Natural killer cell (primary cell): ENCODE data around the gene PILRA. TPM values are rescaled to one million over a fixed set of nuclear protein-coding genes. Genes with fewer than 3 reads are reported as not detected.
"Not testable (repeated sequence)": the region's sequence is repeated elsewhere in the genome, so short reads cannot be mapped to it uniquely, and the experiment has no call there.

ENCODE experiments used
- ATAC-seq, 3 donors: fragments of 150-1000 bp in 2 of 3; fragments of 200-7000 bp in 1 of 3; cut with Tn5 transposase; 1 replicate in 1 of 3; 2 replicates in 2 of 3; pipeline ENCODE4 v1.10.0; 2021; ENCODE audit warnings: mild to moderate bottlenecking in 2 of 3, moderate library complexity in 2 of 3
- DNase-seq, 2 donors: peaks; one replicate each; pipeline versions ENCODE4 v3.0.0 to v3.0.0-alpha.2; 2013 to 2021; ENCODE audit warnings: mixed read lengths in 1 of 2
- H3K27ac ChIP-seq: one replicate; pipeline ENCODE4 v1.5.1; 2013; ENCODE audit warnings: mild to moderate bottlenecking, low read length
- H3K27me3 ChIP-seq: one replicate; pipeline ENCODE4 v1.6.1; 2013; ENCODE audit warnings: low read length; ENCODE audit not compliant: control insufficient read depth, insufficient read depth
- H3K36me3 ChIP-seq: one replicate; pipeline ENCODE4 v1.6.1; 2013; ENCODE audit warnings: low read length; ENCODE audit not compliant: control insufficient read depth, insufficient read depth
- H3K4me1 ChIP-seq: one replicate; pipeline ENCODE4 v1.6.1; 2013; ENCODE audit warnings: low read length; ENCODE audit not compliant: control insufficient read depth, insufficient read depth
- H3K4me3 ChIP-seq: one replicate; pipeline ENCODE4 v1.5.1; 2013; ENCODE audit warnings: low read length
- H3K9me3 ChIP-seq: one replicate; pipeline ENCODE4 v1.6.1; 2013; ENCODE audit warnings: low read length; ENCODE audit not compliant: control insufficient read depth, insufficient read depth
- H3K27ac Mint-ChIP-seq, 2 donors: one replicate each; pipeline ENCODE4 v1.8.0; 2022; ENCODE audit warnings: mild to moderate bottlenecking in 2 of 2, mixed read lengths in 2 of 2, moderate library complexity in 1 of 2
- H3K27me3 Mint-ChIP-seq, 2 donors: one replicate each; pipeline ENCODE4 v1.8.0; 2022; ENCODE audit warnings: low read depth in 2 of 2, mixed read lengths in 2 of 2
- H3K36me3 Mint-ChIP-seq: one replicate; pipeline ENCODE4 v1.8.0; 2022; ENCODE audit warnings: mixed read lengths
- H3K4me1 Mint-ChIP-seq, 2 donors: one replicate each; pipeline ENCODE4 v1.8.0; 2022; ENCODE audit warnings: mixed read lengths in 2 of 2
- H3K4me3 Mint-ChIP-seq: one replicate; pipeline ENCODE4 v1.8.0; 2022; ENCODE audit warnings: mild to moderate bottlenecking, moderate library complexity, mixed read lengths
- H3K9me3 Mint-ChIP-seq, 2 donors: one replicate each; pipeline ENCODE4 v1.8.0; 2022; ENCODE audit warnings: mixed read lengths in 2 of 2
- CTCF ChIP-seq: fragments of 200-600 bp; IDR thresholded peaks from one replicate; pipeline ENCODE4 v1.8.0; 2022; ENCODE audit warnings: antibody characterized with exemption
- WGBS: methylation state at CpG from one replicate; pipeline ENCODE4 v1.1.7; 2013; ENCODE audit warnings: missing lambda C conversion rate; ENCODE audit not compliant: insufficient coverage; 5-methylcytosine and 5-hydroxymethylcytosine counted together
- intact Hi-C: fragments of 100-400 bp; cut with micrococcal nuclease; formaldehyde crosslinking; loops from one replicate; pipeline ENCODE4 v1.14.2; 2022
- total RNA-seq, 4 donors: library from RNA; stranded (reverse); fragments of 120-200 nt in 1 of 4; gene quantifications; one replicate each; pipeline versions ENCODE4 v1.2.3 to v1.2.4, GENCODE V29; 2013 to 2022

Gene PILRA
- total RNA-seq = 10 to 100 TPM; 18.8 to 38.8 (median 29.4) TPM
- 7.3 TPM for total RNA-seq (2013)

GRCh38 chr7:100373261-100373831 lies at the start of gene PILRA:
TSS of gene PILRA (plus strand) at chr7:100373487. CDS start at chr7:100373657, 170 bp downstream.
- no peak within 1 kb of the TSS for H3K4me3 ChIP-seq
- no peak for TF ChIP-seq CTCF
- H3K27me3 ChIP-seq = no peaks in the 10 kb centered on the region
- peak within 1 kb of the TSS; percentile 96 for H3K27ac Mint-ChIP-seq
- no peaks in the 10 kb centered on the region for H3K9me3 Mint-ChIP-seq
- 73% methylated on average over 12 of the region's 12 CpGs for WGBS
- H3K27ac ChIP-seq = peak within 1 kb of the TSS; percentile 71
- peak in 1 of 3 donors; percentile 29 for ATAC-seq
- intact Hi-C loops = no loop called here
- no peak within 1 kb of the TSS for H3K4me3 Mint-ChIP-seq
- H3K9me3 ChIP-seq = no peaks in the 10 kb centered on the region
- peaks cover 76% of the 10 kb centered on the region for H3K4me1 ChIP-seq
- H3K27me3 Mint-ChIP-seq = no peaks in the 10 kb centered on the region
- no peaks in the 10 kb centered on the region for H3K36me3 Mint-ChIP-seq
- DNase-seq = no peak
- H3K36me3 ChIP-seq = no peaks in the 10 kb centered on the region
- H3K4me1 Mint-ChIP-seq = peaks cover 41 to 56% of the 10 kb centered on the region in 2 donors

- not testable (repeated sequence) for H3K4me3 Mint-ChIP-seq, H3K9me3 Mint-ChIP-seq
- WGBS = 96% methylated on average over 8 of the region's 13 CpGs
Measured at GRCh38 chr7:100324194-100324593, 49.1 kb upstream of the PILRA start.

GRCh38 chr7:100325671-100326070 lies 47.6 kb upstream of the PILRA start:
- intact Hi-C loops, H3K9me3 Mint-ChIP-seq, ATAC-seq, H3K27me3 Mint-ChIP-seq, DNase-seq, H3K4me3 ChIP-seq, H3K4me3 Mint-ChIP-seq, H3K27ac ChIP-seq, H3K36me3 ChIP-seq, H3K36me3 Mint-ChIP-seq, H3K4me1 Mint-ChIP-seq, H3K27me3 ChIP-seq, H3K9me3 ChIP-seq, H3K4me1 ChIP-seq: not testable (repeated sequence)
- WGBS = 84% methylated on average over 7 of the region's 9 CpGs
- H3K27ac Mint-ChIP-seq = peak overlapping the region in 1 of 2 donors; percentile 1

More at GRCh38 chr7:100324194-100324593, 49.1 kb upstream of the PILRA start:
- H3K4me3 ChIP-seq, H3K4me1 Mint-ChIP-seq, H3K27me3 Mint-ChIP-seq, ATAC-seq, H3K27ac ChIP-seq, DNase-seq, H3K36me3 ChIP-seq, H3K9me3 ChIP-seq, H3K27me3 ChIP-seq, intact Hi-C loops, H3K4me1 ChIP-seq, H3K36me3 Mint-ChIP-seq: not testable (repeated sequence)
- peak overlapping the region in 1 of 2 donors; percentile 70 for H3K27ac Mint-ChIP-seq

- not testable (repeated sequence) for H3K27me3 ChIP-seq, H3K27me3 Mint-ChIP-seq, H3K4me1 ChIP-seq
Measured at GRCh38 chr7:100326914-100327313, 46.4 kb upstream of the PILRA start.

More at GRCh38 chr7:100326914-100327313, 46.4 kb upstream of the PILRA start:
- H3K36me3 Mint-ChIP-seq, H3K27ac Mint-ChIP-seq, H3K27ac ChIP-seq, DNase-seq, H3K4me1 Mint-ChIP-seq, H3K9me3 ChIP-seq, H3K4me3 ChIP-seq, H3K4me3 Mint-ChIP-seq, ATAC-seq, H3K9me3 Mint-ChIP-seq, H3K36me3 ChIP-seq, intact Hi-C loops: not testable (repeated sequence)
- WGBS = over 99% methylated on average over 7 of the region's 11 CpGs
